Measurements from ENCODE around the gene KIAA0319L.
"Not testable (repeated sequence)": the region's sequence is repeated elsewhere in the genome, so short reads cannot be mapped to it uniquely, and the experiment has no call there.

Gene KIAA0319L

DNA sequence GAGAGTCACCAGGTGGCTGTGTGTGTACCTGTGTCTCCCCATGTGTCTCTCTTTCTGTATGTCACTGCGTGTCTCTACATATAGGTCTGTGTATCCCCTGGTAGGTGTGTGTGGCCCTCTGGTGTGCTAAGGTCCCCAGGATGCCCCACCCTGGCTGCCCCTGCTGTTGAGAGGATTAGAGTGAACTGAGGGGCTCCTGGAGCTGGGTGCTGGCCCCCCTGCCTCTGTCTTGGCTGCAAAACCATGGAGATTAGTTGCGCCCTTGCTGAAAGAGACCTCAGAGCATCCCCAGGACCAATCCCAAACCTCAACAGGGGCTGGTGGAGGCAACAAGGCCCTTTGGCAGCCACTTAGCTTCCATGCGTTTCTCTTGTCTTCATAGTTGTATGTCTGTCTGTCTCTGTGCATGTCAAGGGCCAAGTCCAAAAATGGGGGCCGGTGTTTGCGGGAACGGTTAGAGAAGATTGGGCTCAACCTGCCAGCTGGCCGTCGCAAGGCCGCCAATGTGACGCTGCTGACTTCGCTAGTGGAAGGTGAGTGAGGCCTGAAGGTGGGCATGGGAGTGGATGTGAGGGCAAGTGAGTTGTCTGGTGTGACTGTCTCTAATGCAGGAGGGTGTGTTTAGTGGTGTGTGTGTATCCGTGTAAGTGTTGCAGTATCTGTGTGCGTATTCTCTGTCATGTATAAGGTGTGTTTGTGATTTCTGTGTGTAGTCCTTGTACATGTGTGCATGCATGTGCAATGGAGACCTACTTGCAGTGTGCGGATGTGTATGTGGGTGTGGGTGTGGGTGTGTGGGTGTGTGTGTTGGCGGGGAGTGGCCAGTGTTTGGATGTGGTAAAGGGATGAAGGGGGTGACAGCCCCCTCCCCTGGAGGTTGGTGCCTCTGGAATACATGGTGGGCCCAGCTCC lies 32.6 kb upstream of the KIAA0319L start:
- H3K27ac ChIP-seq, result no peak overlapping the region
- TF ChIP-seq ZFX (IDR thresholded peaks at IDR 0.05) (no peak), CTCF (conservative IDR thresholded peaks at IDR 0.05) (no peak)

DNA sequence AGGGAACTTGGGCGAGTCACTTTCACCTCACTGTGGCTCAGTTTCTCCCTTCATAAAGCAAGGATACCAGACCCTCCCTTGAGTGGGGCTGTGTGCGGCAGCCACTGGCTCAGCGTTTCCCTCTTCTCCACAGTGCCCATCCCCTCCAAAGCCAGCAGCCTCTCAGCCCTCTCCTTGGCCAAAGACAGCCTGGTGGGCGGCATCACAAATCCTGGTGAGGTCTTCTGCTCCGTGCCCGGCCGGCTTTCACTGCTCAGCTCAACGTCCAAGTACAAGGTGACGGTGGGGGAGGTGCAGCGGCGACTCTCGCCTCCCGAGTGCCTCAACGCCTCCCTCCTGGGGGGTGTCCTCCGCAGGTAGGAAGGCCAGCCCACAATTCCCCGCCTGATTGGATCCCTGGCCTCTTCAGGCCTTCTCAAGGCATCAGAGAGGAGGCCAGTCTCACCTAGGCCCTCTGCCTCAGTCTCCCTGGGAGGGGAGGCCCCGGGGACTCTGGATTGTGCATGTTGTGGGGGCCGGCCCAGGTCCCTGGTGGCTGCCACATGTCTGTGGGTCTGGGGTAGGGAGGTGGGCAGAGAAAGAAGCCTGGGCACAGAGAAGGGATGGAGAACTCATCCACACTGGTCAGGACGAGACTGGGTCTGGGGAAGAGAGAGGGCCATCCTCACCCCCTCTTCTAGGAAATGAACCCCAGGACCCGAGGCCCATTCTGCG lies 31.2 kb upstream of the KIAA0319L start:
- no peak overlapping the region for H3K27ac ChIP-seq
- TF ChIP-seq CTCF (conservative IDR thresholded peaks at IDR 0.05) (no peak), ZFX (IDR thresholded peaks at IDR 0.05) (no peak)

DNA sequence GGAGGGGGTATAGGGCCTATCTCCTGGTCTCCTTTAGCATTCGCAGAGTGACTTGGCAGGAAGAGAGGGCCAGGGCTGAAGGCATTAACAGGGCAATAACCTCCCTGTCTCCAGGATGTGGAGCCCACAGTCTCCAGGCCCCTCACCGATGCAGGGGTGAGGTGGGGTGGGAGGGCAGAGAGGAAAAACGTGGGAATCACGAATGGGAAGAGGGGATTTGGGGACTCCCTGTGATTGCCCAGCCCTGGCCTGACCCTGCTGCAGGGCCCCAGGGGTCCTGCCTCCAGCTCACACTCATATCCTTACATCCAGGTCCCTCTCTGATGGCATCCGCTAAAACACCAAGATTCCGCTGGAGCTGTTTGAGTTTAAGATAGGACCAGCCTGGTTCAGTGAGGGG lies 30.5 kb upstream of the KIAA0319L start:
- TF ChIP-seq ZFX (IDR thresholded peaks at IDR 0.05), result no peak
- no peak for TF ChIP-seq CTCF (conservative IDR thresholded peaks at IDR 0.05)
- H3K27ac ChIP-seq, result no peak overlapping the region

DNA sequence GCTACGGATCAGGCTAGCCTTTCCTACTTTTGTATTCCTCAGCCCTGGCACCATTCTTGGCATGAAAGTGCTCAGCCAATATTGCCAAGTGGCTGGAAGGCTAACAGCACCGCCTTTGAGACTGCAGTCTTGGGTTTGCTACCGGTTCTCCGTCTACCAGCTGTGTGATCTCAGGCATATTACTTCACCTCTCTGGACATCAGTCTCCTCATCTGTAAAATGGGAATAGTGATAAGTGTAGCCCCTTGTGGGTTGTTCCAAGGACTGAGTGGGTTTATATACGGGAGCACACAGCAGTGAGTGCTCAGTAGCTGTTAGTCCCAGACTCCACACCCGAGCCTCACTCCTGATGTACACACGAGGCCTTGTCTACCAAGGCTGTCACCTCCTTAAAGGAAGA lies 29.6 kb upstream of the KIAA0319L start:
- no peak overlapping the region for H3K27ac ChIP-seq
- TF ChIP-seq ZFX (IDR thresholded peaks at IDR 0.05), result no peak
- no peak for TF ChIP-seq CTCF (conservative IDR thresholded peaks at IDR 0.05)

DNA sequence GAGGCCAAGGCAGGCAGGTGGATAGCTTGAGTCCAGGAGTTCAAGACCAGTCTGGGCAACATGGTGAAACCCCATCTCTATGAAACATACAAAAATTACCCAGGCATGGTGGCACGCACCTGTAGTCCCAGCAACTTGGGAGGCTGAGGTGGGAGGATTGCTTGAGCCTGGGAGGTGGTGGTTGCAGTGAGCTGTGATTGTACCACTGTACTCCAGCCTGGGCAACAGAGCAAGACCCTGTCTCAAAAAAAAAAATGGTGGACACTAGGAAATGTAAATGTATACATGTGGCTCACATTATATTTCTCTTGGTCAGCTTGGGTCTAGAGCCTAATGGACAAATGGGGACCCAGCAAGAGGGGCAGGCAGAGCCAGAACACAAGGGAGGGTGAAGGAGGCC lies 28.6 kb upstream of the KIAA0319L start:
- not testable (repeated sequence) for H3K27ac ChIP-seq

- TF ChIP-seq ZFX (IDR thresholded peaks at IDR 0.05) (no peak), CTCF (conservative IDR thresholded peaks at IDR 0.05) (no peak)
- H3K27ac ChIP-seq, result no peak overlapping the region
Measured at GRCh38 chr1:35585281-35585680, 28.1 kb upstream of the KIAA0319L start.

GRCh38 chr1:35581621-35582020 lies 24.4 kb upstream of the KIAA0319L start:
- not testable (repeated sequence) for H3K27ac ChIP-seq

DNA sequence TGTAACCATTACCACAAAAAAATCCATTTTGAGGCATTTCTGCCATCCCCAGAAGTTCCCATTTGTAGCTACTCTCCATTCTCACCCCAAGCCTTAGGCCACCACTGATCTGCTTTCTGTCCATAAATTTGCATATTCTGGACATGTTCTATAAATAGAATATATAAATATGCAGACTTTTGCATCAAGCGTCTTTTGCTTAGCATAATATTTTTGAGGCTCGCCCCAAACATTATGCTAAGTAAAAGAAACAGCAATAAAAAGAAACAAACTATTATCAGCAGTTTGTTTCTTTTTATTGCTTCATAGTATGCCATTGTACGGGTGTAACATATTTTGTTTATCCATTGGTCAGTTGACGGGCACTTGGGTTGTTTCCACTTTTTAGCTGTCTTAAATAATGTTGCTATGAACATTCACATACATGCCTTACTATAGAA lies 23.8 kb upstream of the KIAA0319L start:
- H3K27ac ChIP-seq, result no peak overlapping the region
- TF ChIP-seq CTCF (conservative IDR thresholded peaks at IDR 0.05), result no peak
- no peak for TF ChIP-seq ZFX (IDR thresholded peaks at IDR 0.05)
